Measurements from ENCODE around the gene BLMH. TPM values are rescaled to one million over a fixed set of nuclear protein-coding genes. Genes with fewer than 3 reads are reported as not detected.

BLMH gene
- total and polyA plus RNA-seq, 9 donors, result 30.9 to 55.1 (median 42.9) TPM

GRCh38 chr17:30332057-30332542 lies 40.4 kb upstream of the BLMH start:
- DNase-seq, result no peak
- Histone ChIP-seq H3K27ac (ENCODE audit: low read length) (no peak overlapping the region), H3K36me3 (ENCODE audit: control insufficient read depth, insufficient read depth, low read length) (no peaks in the 10 kb centered on the region), H3K4me1 (ENCODE audit: control insufficient read depth, insufficient read depth, low read length) (no peaks in the 10 kb centered on the region), H3K9me3 (replicated peaks; ENCODE audit: control insufficient read depth, low read depth, low read length) (no peaks in the 10 kb centered on the region), H3K27me3 (ENCODE audit: control insufficient read depth, insufficient read depth, low read length) (no peaks in the 10 kb centered on the region), H3K4me3 (ENCODE audit: low read length) (no peak overlapping the region)
- WGBS (ENCODE audit: insufficient coverage), result no CpG with 5 or more reads among the region's 4 CpGs

DNA sequence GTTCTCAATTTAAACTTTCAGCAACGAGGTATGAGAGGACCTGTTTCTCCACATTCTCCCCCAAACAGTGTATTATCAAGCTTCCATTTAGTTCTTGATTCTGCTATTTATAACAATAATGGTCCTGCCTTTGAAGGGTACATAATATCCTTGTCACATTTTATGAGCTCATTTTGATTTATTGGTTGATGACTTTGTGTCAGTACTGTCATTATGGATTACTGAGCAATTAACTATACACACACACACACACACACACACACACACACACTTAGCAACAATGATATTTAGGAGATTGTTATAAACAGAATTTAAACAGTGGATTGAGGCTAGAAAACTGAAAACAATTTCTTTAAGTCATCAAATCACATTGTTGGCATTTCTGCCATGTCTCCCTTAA lies 35.1 kb upstream of the BLMH start:
- H3K27ac ChIP-seq (ENCODE audit: low read length), result no peak overlapping the region
- no CpG with 5 or more reads among the region's 1 CpG for WGBS (ENCODE audit: insufficient coverage)
- no peaks in the 10 kb centered on the region for H3K4me1 ChIP-seq (ENCODE audit: control insufficient read depth, insufficient read depth, low read length)
- H3K36me3 ChIP-seq (ENCODE audit: control insufficient read depth, insufficient read depth, low read length), result no peaks in the 10 kb centered on the region
- H3K9me3 ChIP-seq (replicated peaks; ENCODE audit: control insufficient read depth, low read depth, low read length), result no peaks in the 10 kb centered on the region
- no peaks in the 10 kb centered on the region for H3K27me3 ChIP-seq (ENCODE audit: control insufficient read depth, insufficient read depth, low read length)
- DNase-seq, result no peak
- no peak overlapping the region for H3K4me3 ChIP-seq (ENCODE audit: low read length)

DNA sequence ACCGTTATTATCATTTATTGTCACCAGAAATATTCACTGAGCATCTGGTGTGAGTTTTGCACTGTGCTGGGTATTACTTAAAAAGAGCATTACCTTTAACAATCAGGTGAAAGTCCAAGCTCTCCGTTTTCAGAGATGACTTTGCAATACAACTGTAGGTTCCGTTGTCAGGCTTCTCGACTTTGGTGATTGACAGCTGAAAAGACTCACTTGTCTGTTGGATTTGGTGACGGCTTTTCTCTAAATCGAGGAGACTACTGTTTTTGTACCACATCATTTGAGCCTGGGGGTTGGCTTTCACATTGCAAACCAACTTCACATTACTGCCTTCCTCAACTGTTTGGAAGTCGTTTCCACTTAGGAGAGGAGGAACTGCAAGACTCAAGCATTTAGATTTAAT lies 33.0 kb upstream of the BLMH start:
- 74% methylated on average over 3 of the region's 7 CpGs for WGBS (ENCODE audit: insufficient coverage)
- Histone ChIP-seq H3K4me1 (ENCODE audit: control insufficient read depth, insufficient read depth, low read length) (no peaks in the 10 kb centered on the region), H3K27me3 (ENCODE audit: control insufficient read depth, insufficient read depth, low read length) (no peaks in the 10 kb centered on the region), H3K36me3 (ENCODE audit: control insufficient read depth, insufficient read depth, low read length) (no peaks in the 10 kb centered on the region), H3K27ac (ENCODE audit: low read length) (no peak overlapping the region), H3K4me3 (ENCODE audit: low read length) (no peak overlapping the region), H3K9me3 (replicated peaks; ENCODE audit: control insufficient read depth, low read depth, low read length) (no peaks in the 10 kb centered on the region)
- DNase-seq, result no peak

DNA sequence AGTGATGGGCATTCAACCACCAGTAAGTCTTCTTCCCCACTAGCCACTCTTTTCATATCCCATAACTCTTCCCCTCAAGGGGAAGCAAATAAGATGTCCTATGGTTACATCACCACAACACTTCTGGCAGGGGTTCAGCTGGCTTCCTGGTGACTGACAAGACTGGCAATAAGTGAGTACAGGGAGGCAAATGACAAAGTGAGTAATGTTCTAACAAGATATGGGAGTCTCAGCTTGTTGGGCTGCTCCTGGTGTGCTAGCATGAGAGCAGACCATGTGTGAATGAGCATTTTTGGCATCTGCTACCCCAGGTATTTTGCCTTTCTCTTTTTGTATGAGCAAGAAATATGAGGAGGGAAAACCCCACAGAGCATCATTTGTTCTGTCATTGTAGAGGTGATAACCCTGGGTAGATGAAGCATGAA lies 32.2 kb upstream of the BLMH start:
- H3K4me3 ChIP-seq (ENCODE audit: low read length), result no peak overlapping the region
- H3K36me3 ChIP-seq (ENCODE audit: control insufficient read depth, insufficient read depth, low read length), result no peaks in the 10 kb centered on the region
- DNase-seq, result no peak
- no peaks in the 10 kb centered on the region for H3K9me3 ChIP-seq (replicated peaks; ENCODE audit: control insufficient read depth, low read depth, low read length)
- H3K27me3 ChIP-seq (ENCODE audit: control insufficient read depth, insufficient read depth, low read length), result no peaks in the 10 kb centered on the region
- H3K4me1 ChIP-seq (ENCODE audit: control insufficient read depth, insufficient read depth, low read length), result no peaks in the 10 kb centered on the region
- no peak overlapping the region for H3K27ac ChIP-seq (ENCODE audit: low read length)

DNA sequence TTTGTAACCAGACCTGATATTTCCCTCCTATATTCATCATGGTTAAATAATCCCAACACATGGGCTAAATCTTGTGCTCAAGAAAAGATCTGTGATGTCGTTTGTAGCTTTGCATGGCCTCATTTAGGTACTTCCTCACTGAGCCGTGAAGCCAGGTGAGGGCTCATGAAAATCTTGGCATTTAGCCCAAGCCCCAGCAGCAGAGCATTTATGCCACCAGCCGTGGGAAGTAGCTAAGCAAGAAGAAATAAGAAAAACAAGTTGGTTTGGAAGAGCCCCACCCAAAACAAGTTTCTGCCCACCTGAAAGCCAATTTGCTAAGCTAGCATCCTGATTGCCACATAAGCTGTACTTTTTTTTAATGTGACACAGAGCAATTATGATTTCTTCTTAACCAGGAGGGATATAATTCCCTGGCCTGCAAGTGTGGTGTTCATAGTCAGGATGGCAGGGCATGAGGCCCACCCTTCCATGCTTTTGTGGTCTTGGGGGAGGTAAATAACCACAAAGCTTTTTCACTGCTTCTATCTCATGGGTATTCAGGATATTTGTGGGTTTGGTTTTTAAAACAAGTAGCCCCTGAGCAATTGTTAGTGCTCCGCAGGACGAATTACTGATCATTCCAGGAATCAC lies 31.6 kb upstream of the BLMH start:
- DNase-seq, result no peak
- H3K36me3 ChIP-seq (ENCODE audit: control insufficient read depth, insufficient read depth, low read length), result no peaks in the 10 kb centered on the region
- 17% methylated on average over 2 of the region's 5 CpGs for WGBS (ENCODE audit: insufficient coverage)
- H3K4me1 ChIP-seq (ENCODE audit: control insufficient read depth, insufficient read depth, low read length), result no peaks in the 10 kb centered on the region
- no peaks in the 10 kb centered on the region for H3K27me3 ChIP-seq (ENCODE audit: control insufficient read depth, insufficient read depth, low read length)
- no peak overlapping the region for H3K4me3 ChIP-seq (ENCODE audit: low read length)
- no peak overlapping the region for H3K27ac ChIP-seq (ENCODE audit: low read length)
- H3K9me3 ChIP-seq (replicated peaks; ENCODE audit: control insufficient read depth, low read depth, low read length), result no peaks in the 10 kb centered on the region

- Histone ChIP-seq H3K27ac (ENCODE audit: low read length) (no peak overlapping the region), H3K4me3 (ENCODE audit: low read length) (no peak overlapping the region), H3K4me1 (ENCODE audit: control insufficient read depth, insufficient read depth, low read length) (no peaks in the 10 kb centered on the region), H3K36me3 (ENCODE audit: control insufficient read depth, insufficient read depth, low read length) (no peaks in the 10 kb centered on the region), H3K9me3 (replicated peaks; ENCODE audit: control insufficient read depth, low read depth, low read length) (no peaks in the 10 kb centered on the region), H3K27me3 (ENCODE audit: control insufficient read depth, insufficient read depth, low read length) (no peaks in the 10 kb centered on the region)
- no peak for DNase-seq
- WGBS (ENCODE audit: insufficient coverage), result 87% methylated on average over 3 of the region's 4 CpGs
Observed at GRCh38 chr17:30321314-30321713, 29.6 kb upstream of the BLMH start.

- no peak for DNase-seq
- no peak overlapping the region for H3K4me3 ChIP-seq (ENCODE audit: low read length)
- H3K4me1 ChIP-seq (ENCODE audit: control insufficient read depth, insufficient read depth, low read length), result no peaks in the 10 kb centered on the region
- H3K9me3 ChIP-seq (replicated peaks; ENCODE audit: control insufficient read depth, low read depth, low read length), result no peaks in the 10 kb centered on the region
- no peaks in the 10 kb centered on the region for H3K27me3 ChIP-seq (ENCODE audit: control insufficient read depth, insufficient read depth, low read length)
- H3K36me3 ChIP-seq (ENCODE audit: control insufficient read depth, insufficient read depth, low read length), result no peaks in the 10 kb centered on the region
- WGBS (ENCODE audit: insufficient coverage), result 23% methylated on average over 2 of the region's 3 CpGs
- no peak overlapping the region for H3K27ac ChIP-seq (ENCODE audit: low read length)
Observed at GRCh38 chr17:30318155-30318554, 26.4 kb upstream of the BLMH start.

DNA sequence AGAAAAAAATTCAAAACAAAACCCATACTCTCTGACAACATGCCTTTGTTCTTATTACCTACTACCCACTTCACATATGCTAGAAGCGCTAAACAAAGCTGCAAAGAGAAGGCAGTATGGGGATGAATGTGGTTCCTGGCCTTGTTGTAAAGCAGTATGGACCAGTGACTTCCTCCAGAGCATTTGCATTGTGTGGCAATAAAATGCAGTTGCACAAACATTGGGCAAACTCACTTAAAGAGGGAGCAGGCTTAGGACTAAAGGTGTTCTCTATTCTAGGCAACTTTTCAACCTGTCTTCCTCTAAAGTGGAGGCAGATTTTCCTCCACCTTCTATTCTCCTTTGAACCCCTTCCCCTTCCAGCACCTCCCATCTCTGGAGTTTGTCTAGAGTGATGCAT lies 25.0 kb upstream of the BLMH start:
- Histone ChIP-seq H3K27me3 (ENCODE audit: control insufficient read depth, insufficient read depth, low read length) (no peaks in the 10 kb centered on the region), H3K36me3 (ENCODE audit: control insufficient read depth, insufficient read depth, low read length) (no peaks in the 10 kb centered on the region), H3K27ac (ENCODE audit: low read length) (no peak overlapping the region), H3K4me1 (ENCODE audit: control insufficient read depth, insufficient read depth, low read length) (no peaks in the 10 kb centered on the region), H3K9me3 (replicated peaks; ENCODE audit: control insufficient read depth, low read depth, low read length) (no peaks in the 10 kb centered on the region), H3K4me3 (ENCODE audit: low read length) (no peak overlapping the region)
- DNase-seq, result no peak
- no CpG with 5 or more reads among the region's 1 CpG for WGBS (ENCODE audit: insufficient coverage)

GRCh38 chr17:30315106-30315505 lies 23.4 kb upstream of the BLMH start:
- no peaks in the 10 kb centered on the region for H3K9me3 ChIP-seq (replicated peaks; ENCODE audit: control insufficient read depth, low read depth, low read length)
- H3K36me3 ChIP-seq (ENCODE audit: control insufficient read depth, insufficient read depth, low read length), result no peaks in the 10 kb centered on the region
- H3K4me3 ChIP-seq (ENCODE audit: low read length), result no peak overlapping the region
- no peak overlapping the region for H3K27ac ChIP-seq (ENCODE audit: low read length)
- no peak for DNase-seq
- no peaks in the 10 kb centered on the region for H3K27me3 ChIP-seq (ENCODE audit: control insufficient read depth, insufficient read depth, low read length)
- no peaks in the 10 kb centered on the region for H3K4me1 ChIP-seq (ENCODE audit: control insufficient read depth, insufficient read depth, low read length)
- WGBS (ENCODE audit: insufficient coverage), result no CpG with 5 or more reads among the region's 2 CpGs

DNA sequence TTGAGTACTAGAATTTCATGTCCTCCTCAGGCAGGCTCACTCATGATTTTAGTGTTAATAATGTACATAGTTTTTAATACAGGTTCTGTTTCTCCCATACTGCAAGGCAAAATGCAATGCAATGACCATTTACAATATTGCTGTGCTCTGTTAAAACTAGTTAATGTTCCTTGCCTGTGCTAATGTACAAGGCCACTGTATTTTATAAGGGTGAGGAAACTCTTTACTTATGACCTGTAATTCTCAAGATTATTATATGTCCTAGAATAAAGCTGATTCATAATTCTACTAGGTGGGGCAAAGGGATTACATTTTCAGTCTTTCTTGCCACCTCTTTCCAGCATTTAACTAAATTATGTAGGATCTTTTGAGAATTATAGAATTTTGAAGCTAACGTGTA lies 22.7 kb upstream of the BLMH start:
- Histone ChIP-seq H3K9me3 (replicated peaks; ENCODE audit: control insufficient read depth, low read depth, low read length) (no peaks in the 10 kb centered on the region), H3K27ac (ENCODE audit: low read length) (no peak overlapping the region), H3K36me3 (ENCODE audit: control insufficient read depth, insufficient read depth, low read length) (no peaks in the 10 kb centered on the region), H3K27me3 (ENCODE audit: control insufficient read depth, insufficient read depth, low read length) (no peaks in the 10 kb centered on the region), H3K4me1 (ENCODE audit: control insufficient read depth, insufficient read depth, low read length) (no peaks in the 10 kb centered on the region), H3K4me3 (ENCODE audit: low read length) (no peak overlapping the region)
- no peak for DNase-seq
- WGBS (ENCODE audit: insufficient coverage), result no CpG with 5 or more reads among the region's 1 CpG

GRCh38 chr17:30312226-30312625 lies 20.5 kb upstream of the BLMH start:
- Histone ChIP-seq H3K36me3 (ENCODE audit: control insufficient read depth, insufficient read depth, low read length) (no peaks in the 10 kb centered on the region), H3K4me3 (ENCODE audit: low read length) (no peak overlapping the region), H3K4me1 (ENCODE audit: control insufficient read depth, insufficient read depth, low read length) (no peaks in the 10 kb centered on the region), H3K27me3 (ENCODE audit: control insufficient read depth, insufficient read depth, low read length) (peaks cover 3% of the 10 kb centered on the region), H3K9me3 (replicated peaks; ENCODE audit: control insufficient read depth, low read depth, low read length) (no peaks in the 10 kb centered on the region), H3K27ac (ENCODE audit: low read length) (no peak overlapping the region)
- no CpG with 5 or more reads among the region's 2 CpGs for WGBS (ENCODE audit: insufficient coverage)
- DNase-seq, result no peak
